GM18499 (cell line): ENCODE measurements around the gene IPPK.
"Not testable (repeated sequence)": the region's sequence is repeated elsewhere in the genome, so short reads cannot be mapped to it uniquely, and the experiment has no call there.

Source experiments
- ATAC-seq: cut with Tn5 transposase; IDR thresholded peaks from one replicate; pipeline ENCODE4 v1.9.1; 2021; ENCODE audit warnings: moderate number of reproducible peaks; ENCODE audit not compliant: insufficient read depth, unreplicated experiment

Gene IPPK

DNA sequence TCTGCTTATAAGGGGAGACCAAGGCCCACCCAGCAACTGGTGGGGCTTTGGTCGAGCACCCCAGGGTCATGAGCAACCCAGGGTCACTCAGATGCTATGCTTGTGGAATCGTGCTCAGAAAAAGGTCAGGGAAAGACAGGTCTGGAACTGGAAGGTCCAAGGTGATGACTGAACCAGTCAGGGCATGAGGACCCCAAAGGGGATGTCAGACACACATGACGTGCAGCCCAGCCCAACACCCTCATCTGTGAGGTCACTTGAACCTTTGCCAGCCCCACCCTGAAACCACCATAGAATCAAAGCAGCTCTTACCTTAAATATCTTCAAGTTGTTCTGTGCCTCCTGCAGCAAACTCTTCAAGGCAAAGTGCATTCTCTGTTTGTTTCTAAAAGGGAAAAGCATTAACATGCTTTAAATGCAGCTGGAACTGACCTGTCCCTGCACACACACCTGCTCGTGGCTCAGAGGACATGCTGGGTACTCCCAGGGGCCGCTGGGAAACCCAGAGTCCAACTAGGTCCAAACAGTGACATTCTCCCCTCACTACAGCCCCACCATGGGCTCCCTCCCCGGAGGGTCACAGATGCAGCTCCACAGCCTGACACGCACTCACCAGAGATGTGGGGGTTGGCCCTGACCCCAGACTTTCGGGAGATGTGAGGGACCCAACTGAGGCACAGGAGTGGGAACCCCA is 29.4 kb downstream of the IPPK start:
- no peak for ATAC-seq

- ATAC-seq: no peak
Measured at GRCh38 chr9:92639791-92640271, 30.1 kb downstream of the IPPK start.

GRCh38 chr9:92639124-92639523 is 30.8 kb downstream of the IPPK start:
- ATAC-seq: no peak

DNA sequence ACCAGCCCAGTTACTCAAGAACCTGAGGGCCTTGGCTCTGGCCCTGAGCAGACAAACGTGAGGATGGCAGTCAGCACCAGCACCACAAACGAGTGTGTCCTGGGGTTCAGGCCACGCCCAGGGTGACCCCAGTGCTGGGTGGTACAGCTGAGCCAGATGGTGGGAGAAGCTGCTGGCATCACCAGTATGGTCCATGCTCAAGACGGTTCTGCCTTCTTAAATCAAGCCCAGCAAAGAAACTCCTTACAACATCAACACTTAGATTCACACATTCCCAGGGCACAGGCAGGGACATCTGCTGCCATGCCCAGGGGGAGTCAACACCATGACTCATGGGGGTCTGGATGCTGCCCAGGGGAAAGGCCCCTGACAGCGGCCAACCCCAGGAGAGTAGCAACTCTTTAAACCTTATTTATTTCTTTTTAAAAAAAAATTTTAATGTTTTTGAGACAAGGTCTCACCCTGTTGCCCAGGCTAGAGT is 31.3 kb downstream of the IPPK start:
- ATAC-seq: no peak

- ATAC-seq: no peak
Measured at GRCh38 chr9:92637886-92638620, 31.9 kb downstream of the IPPK start.

GRCh38 chr9:92637326-92637725 is 32.6 kb downstream of the IPPK start:
- ATAC-seq: no peak

DNA sequence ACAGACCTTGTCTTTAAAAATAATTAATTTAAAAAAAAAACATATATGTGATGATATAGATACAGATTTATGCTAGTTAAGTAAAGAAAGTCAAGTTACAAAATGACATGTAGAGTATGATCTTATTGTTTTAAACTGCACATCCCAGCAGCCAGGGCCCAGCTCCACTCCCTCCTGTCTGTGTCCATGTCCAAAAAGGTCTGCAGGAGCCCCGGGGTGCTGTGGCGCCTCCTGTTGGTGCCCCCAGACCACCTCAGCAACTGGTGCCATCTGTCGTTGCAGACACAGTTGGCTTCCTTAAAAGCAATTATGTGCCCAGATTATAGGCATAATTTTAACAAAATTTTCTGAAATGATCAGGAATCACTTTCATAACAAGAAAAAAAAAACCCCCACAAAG is 33.3 kb downstream of the IPPK start:
- no peak for ATAC-seq

GRCh38 chr9:92635760-92636159 is 34.2 kb downstream of the IPPK start:
- no peak for ATAC-seq

DNA sequence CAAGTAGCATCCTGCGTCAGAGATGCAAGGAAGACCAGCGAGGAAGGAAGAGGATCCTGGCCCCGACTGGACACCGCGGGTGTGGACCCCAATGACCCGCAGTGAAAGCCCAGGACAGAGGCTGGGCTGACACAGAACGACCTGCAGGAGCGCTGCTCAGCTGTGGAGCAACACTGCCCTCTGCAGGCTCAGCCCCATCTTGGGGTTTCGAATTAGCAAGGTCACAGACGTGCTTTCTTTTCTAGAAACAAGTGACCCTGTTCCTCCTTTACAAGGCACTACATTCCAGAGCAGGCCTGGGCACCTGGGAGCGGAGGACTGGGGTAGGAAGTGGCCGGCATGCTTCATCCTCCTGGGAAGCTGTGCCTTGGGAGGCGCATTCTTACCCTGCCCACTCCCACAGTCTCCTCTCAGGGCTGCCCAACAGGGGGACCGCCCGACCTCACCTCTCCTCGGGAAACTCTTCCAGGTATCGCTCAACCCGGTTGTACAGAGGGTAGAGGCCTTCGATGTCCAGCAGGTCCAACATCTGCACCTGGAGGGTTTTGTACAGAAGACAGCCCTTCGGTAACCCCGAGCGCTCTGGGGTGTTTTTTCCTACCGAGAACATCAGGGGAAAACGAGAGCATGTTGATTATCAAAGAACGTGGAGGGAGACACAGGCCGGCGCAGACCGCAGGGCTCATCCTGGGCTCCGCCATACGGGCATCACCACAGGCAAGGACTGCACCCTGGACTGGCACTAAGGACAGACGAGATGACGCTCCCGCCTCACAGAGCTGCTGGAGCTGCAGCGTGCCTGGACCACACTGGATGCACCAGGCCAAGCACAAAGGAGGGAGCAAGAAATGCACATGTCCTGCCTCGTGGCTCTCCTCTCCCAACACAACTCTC is 35.0 kb downstream of the IPPK start:
- no peak for ATAC-seq

DNA sequence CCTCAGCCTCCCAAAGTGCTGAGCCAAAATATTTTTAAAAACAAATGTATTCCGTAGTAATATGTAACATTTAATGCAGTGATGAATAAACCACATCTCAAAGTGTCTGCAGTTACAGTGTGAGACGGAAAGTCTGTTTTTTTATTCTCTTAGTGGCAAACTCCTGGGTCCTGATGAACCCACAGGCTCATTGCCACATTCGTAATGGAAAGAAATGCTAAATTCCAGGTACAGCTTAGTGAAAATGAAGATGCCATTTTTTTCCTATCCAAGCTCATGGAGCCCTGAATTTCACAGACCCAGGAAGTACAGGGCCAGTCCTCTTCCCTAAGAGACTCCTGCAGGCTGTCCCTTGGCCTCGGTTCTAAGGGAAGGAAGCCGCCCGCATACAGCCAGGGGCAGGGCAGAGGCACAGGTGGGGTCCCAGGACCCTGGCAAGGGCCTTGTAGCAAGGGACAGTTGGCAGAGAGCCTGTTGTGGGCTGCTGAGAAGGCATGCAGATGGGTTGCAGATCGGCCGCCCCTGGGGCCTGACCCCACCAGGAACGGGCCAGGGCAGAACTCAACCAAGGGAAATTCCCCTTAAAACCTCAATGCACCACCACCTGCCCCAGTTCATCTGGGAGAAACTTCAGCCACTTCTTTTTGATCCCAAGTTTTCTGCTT is 36.2 kb downstream of the IPPK start:
- ATAC-seq: no peak

DNA sequence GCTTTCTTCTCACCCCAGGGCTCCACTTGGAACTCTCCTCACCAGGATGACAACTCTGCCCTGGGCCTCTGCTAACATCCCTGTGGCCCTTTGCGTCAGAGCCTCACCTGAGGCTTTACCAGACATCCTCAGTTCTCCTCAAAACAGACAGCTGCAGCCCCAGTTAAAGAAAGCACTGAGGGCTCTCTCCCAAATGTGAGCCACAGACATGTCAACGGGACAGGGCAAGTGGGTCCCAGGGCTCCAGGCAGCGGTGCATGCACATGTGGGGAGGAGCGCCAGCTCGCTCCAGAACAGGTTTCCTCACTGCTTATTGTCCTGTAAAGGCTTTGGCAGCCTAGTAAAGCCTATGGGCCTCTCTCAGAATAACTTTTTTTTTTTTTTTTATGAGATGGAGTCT is 37.3 kb downstream of the IPPK start:
- no peak for ATAC-seq

DNA sequence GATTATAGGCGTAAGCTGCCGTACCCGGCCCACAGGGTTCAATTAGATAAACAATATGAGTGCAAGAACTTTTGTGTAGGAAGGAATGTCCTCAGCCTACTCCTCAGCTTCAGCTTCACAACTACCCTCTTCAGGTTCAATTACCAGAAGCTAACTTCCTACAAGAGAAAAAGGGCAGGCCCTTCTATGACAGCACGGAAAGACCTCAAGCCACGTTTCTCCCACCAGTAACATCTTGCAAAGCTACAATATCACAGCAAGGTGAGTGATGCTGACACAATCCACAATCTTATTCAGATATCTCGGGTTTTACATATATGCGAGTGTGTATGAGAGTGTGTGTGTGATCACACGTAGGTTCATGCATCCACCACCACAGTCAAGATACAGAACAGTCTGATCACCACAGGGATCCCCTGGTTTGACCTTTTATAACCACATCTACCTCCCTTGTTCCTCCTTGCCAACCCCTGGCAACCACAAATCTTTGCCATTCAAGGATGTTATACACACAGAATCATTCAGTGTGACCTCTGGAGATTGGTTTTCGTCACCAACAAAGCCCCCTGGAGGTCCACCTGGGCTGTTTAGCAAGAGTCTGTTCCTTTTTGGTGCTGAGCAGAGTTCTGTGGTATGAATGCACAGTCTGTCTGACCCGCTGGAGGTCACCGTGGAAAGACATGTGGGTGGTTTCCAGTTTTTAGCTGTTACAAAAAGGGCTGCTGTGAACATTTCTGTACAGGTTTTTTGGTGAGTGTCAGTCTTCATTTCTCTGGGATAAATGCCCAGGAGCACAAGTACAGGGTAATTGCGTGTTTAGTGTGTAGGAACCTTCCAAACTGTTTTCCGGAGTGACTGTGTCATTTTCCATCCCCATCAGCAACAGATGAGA is 38.2 kb downstream of the IPPK start:
- no peak for ATAC-seq

- ATAC-seq: no peak
Measured at GRCh38 chr9:92627651-92628050, 42.3 kb downstream of the IPPK start.

GRCh38 chr9:92626484-92626883 is 43.4 kb downstream of the IPPK start:
- no peak for ATAC-seq

GRCh38 chr9:92623936-92624335 is 46.0 kb downstream of the IPPK start:
- ATAC-seq: not testable (repeated sequence)

GRCh38 chr9:92620845-92621244 is 49.1 kb downstream of the IPPK start:
- ATAC-seq: no peak

GRCh38 chr9:92619601-92620300 is 50.2 kb downstream of the IPPK start:
- no peak for ATAC-seq

DNA sequence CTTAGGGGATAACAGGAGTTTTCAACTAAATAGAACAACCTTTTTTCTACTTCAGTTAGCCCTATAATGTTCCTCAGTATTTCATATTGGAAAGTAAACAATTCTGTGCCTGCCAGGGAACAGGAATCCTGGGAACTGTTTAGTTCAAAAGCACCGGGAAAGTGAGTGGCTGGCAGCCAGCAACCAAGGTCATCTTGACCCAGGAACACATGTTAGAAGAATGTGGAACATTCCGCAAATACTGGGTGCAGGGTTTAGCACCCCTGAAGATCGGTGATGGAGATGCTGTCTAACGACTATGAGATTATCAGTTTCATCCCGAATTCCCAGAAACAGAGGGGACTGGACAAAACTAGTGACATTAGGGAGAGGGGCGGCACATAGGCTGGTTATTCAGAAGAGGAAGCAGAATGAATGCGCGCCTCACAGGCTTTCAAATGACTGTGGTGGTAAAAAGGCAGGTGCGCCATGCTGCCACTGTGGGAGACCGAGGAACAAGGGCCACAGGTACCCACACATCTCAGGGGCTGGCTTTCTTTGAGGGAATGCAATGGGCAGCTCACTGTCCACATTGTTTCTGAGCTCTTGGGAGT is 51.2 kb downstream of the IPPK start:
- no peak for ATAC-seq
